HEK293T (cell line): ENCODE data around the gene CPXM1.
"Not testable (repeated sequence)": the region's sequence is repeated elsewhere in the genome, so short reads cannot be mapped to it uniquely, and the experiment has no call there.

Experiments used
- CTCF ChIA-PET: fragments of 350-600 bp; formaldehyde crosslinking; extraction: SDS; loops from one replicate; lab custom pipeline; 2021; ENCODE audit warnings: antibody characterized with exemption, inconsistent platforms; lab: Yijun Ruan, JAX
- POLR2A ChIA-PET: fragments of 350-600 bp; formaldehyde crosslinking; extraction: SDS; loops from one replicate; lab custom pipeline; 2020; ENCODE audit warnings: antibody characterized with exemption, inconsistent platforms; lab: Yijun Ruan, JAX
- DNase-seq: peaks from one replicate; pipeline ENCODE4 v3.0.0; 2012; ENCODE audit warnings: mixed read lengths; ENCODE audit errors: extremely low spot score
- ARNT ChIP-seq: fragments of 450-650 bp; IDR thresholded peaks from 2 replicates; pipeline ENCODE4 v1.6.1; 2017; ENCODE audit warnings: mild to moderate bottlenecking
- BHLHE40 ChIP-seq: fragments of 450-650 bp; IDR thresholded peaks from 2 replicates; pipeline ENCODE4 v1.6.1; 2016; ENCODE audit warnings: mild to moderate bottlenecking, moderate library complexity, borderline replicate concordance
- CTBP1 ChIP-seq: fragments of 450-650 bp; IDR thresholded peaks from 2 replicates; pipeline ENCODE4 v1.6.1; 2016; ENCODE audit warnings: borderline replicate concordance
- ELF4 ChIP-seq: fragments of 450-650 bp; IDR thresholded peaks from 2 replicates; pipeline ENCODE4 v1.6.1; 2017; ENCODE audit warnings: antibody characterized with exemption
- FOXA1 ChIP-seq: fragments of 450-650 bp; IDR thresholded peaks from 2 replicates; pipeline ENCODE4 v1.6.1; 2016; ENCODE audit warnings: mild to moderate bottlenecking
- FOXK2 ChIP-seq: fragments of 450-650 bp; IDR thresholded peaks from 2 replicates; pipeline ENCODE4 v1.6.1; 2016; ENCODE audit warnings: mild to moderate bottlenecking
- FOXM1 ChIP-seq: fragments of 450-650 bp; IDR thresholded peaks from 2 replicates; pipeline ENCODE4 v1.6.1; 2017; ENCODE audit warnings: mild to moderate bottlenecking, borderline replicate concordance
- HDGF ChIP-seq: fragments of 450-650 bp; IDR thresholded peaks from 2 replicates; pipeline ENCODE4 v1.6.1; 2017; ENCODE audit warnings: antibody characterized with exemption, borderline replicate concordance
- L3MBTL2 ChIP-seq: fragments of 450-650 bp; conservative IDR thresholded peaks from 2 replicates; pipeline ENCODE4 v1.6.1; 2016; ENCODE audit warnings: mild to moderate bottlenecking
- LEF1 ChIP-seq: fragments of 450-650 bp; IDR thresholded peaks from 2 replicates; pipeline ENCODE4 v1.6.1; 2017; ENCODE audit warnings: mild to moderate bottlenecking, borderline replicate concordance
- NFRKB ChIP-seq: fragments of 450-650 bp; IDR thresholded peaks from 2 replicates; pipeline ENCODE4 v1.6.1; 2016; ENCODE audit warnings: mild to moderate bottlenecking, moderate library complexity
- SP1 ChIP-seq: fragments of 450-650 bp; IDR thresholded peaks from 2 replicates; pipeline ENCODE4 v1.6.1; 2017
- SUZ12 ChIP-seq: fragments of 450-650 bp; IDR thresholded peaks from 2 replicates; pipeline ENCODE4 v1.6.1; 2016; ENCODE audit warnings: mild to moderate bottlenecking
- TARDBP ChIP-seq: fragments of 450-650 bp; IDR thresholded peaks from 2 replicates; pipeline ENCODE4 v1.6.1; 2016
- ZNF384 ChIP-seq: fragments of 450-650 bp; IDR thresholded peaks from 2 replicates; pipeline ENCODE4 v1.6.1; 2016
- TF ChIP-seq, protein P1 (sequence below): fragments of 450-650 bp; IDR thresholded peaks from 2 replicates; pipeline ENCODE4 v1.6.1; 2016

Gene CPXM1

DNA sequence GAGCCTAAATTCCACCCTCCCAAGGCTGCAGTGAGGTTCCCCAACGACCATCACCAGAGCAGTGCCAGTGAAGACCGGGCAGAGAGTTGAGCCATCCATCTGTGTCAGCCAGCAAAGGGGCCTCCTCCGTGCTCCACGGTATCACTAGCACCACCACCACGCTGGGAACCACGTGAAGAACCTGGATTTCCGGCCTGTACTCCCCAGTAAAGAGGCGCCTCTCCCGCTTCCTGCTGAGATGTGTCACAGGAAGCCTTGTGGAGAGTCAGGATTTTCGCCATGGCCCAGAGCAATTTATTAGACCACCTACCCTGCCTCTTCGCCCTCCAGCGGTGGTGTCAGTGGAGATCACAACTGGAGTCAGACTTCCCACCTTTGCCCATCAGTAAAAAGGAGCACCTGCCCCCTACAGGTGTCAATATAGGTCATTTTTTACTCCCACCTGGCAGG is 28.8 kb downstream of the CPXM1 start:
- CTCF ChIA-PET = interaction anchor here (1.2 kb wide), 1 partner anchor 23 kb away, joined by 3 read pairs; no protein-coding TSS in a partner anchor
- POLR2A ChIA-PET = no interaction called here
- TF ChIP-seq CTBP1 = no peak
- TF ChIP-seq, protein P1, sequence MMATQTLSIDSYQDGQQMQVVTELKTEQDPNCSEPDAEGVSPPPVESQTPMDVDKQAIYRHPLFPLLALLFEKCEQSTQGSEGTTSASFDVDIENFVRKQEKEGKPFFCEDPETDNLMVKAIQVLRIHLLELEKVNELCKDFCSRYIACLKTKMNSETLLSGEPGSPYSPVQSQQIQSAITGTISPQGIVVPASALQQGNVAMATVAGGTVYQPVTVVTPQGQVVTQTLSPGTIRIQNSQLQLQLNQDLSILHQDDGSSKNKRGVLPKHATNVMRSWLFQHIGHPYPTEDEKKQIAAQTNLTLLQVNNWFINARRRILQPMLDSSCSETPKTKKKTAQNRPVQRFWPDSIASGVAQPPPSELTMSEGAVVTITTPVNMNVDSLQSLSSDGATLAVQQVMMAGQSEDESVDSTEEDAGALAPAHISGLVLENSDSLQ = 0 out of 2 replicates have a peak, but pooled peaks have one; percentile 32
- no peak for TF ChIP-seq FOXM1
- TF ChIP-seq NFRKB = no peak
- TF ChIP-seq ARNT = no peak
- TF ChIP-seq LEF1 = no peak
- no peak for DNase-seq

DNA sequence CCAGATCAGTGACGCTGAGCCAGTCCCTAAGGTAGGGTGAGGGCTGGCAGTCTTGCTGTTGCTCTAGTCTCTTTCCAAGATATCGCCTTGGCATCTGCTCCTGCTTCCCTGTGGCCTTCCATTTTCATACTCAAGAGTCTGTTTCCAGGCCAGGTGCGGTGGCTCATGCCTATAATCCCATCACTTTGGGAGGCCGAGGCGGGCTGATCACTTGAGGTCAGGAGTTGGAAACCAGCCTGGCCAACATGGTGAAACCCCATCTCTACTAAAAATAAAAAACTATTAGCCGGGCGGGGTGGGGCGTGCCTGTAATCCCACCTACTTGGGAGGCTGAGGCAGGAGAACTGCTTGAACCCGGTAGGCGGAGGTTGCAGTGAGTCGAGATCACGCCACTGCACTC is 30.3 kb downstream of the CPXM1 start:
- CTCF ChIA-PET = not testable (repeated sequence)

DNA sequence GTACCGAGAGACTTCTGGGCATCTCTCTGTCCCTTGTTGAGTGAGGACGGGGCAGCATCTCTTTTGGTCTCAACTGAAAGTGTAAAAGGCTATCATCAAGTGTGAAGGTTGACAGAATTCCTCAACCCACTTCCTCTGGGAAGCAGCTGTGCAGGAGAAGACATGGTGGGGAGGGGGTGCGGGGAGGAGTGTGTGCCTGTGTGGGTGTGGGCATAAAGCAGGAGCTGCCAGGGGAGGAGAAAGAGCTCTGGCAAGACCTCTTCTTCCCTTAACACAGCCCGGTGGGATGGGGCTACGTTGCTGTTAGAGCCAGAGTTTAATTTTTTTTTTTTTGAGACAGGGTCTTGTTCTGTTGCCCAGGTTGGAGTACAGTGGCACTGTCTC is 31.8 kb downstream of the CPXM1 start:
- DNase-seq = no peak
- CTCF ChIA-PET = no interaction called here
- TF ChIP-seq LEF1 (no peak), FOXA1 (no peak), ZNF384 (no peak)
- POLR2A ChIA-PET = no interaction called here

More for the DNA sequence above, 30.3 kb downstream of the CPXM1 start:
- POLR2A ChIA-PET, DNase-seq: not testable (repeated sequence)

GRCh38 chr20:2767768-2768631 is 32.4 kb downstream of the CPXM1 start:
- TF ChIP-seq SP1 (no peak), TARDBP (no peak), ZNF384 (no peak), FOXM1 (no peak), NFRKB (no peak), ELF4 (no peak), L3MBTL2 (no peak), FOXK2 (no peak), SUZ12 (no peak), ARNT (no peak), CTBP1 (no peak), HDGF (no peak), LEF1 (no peak), BHLHE40 (no peak), FOXA1 (no peak)
- TF ChIP-seq, protein P1 = no peak
- DNase-seq = peak; percentile 3
- POLR2A ChIA-PET = no interaction called here
- CTCF ChIA-PET = interaction anchor here (0.6 to 1.0 kb wide), 2 partner anchors 13 to 84 kb away, joined by 3 read pairs; no protein-coding TSS in a partner anchor

GRCh38 chr20:2763186-2763585 is 37.2 kb downstream of the CPXM1 start:
- CTCF ChIA-PET = no interaction called here
- POLR2A ChIA-PET = interaction anchor here (1.5 kb wide), 1 partner anchor 78 kb away, joined by 3 read pairs; the partner anchor contains the start of gene VPS16
- TF ChIP-seq CTBP1 = no peak
- TF ChIP-seq L3MBTL2 = no peak
- TF ChIP-seq, protein P1 = no peak
- no peak for TF ChIP-seq ARNT
- TF ChIP-seq LEF1 = no peak
- TF ChIP-seq FOXK2 = no peak
- TF ChIP-seq FOXA1 = no peak
- TF ChIP-seq BHLHE40 = no peak
- no peak for TF ChIP-seq NFRKB
- no peak for TF ChIP-seq SUZ12
- no peak for DNase-seq

DNA sequence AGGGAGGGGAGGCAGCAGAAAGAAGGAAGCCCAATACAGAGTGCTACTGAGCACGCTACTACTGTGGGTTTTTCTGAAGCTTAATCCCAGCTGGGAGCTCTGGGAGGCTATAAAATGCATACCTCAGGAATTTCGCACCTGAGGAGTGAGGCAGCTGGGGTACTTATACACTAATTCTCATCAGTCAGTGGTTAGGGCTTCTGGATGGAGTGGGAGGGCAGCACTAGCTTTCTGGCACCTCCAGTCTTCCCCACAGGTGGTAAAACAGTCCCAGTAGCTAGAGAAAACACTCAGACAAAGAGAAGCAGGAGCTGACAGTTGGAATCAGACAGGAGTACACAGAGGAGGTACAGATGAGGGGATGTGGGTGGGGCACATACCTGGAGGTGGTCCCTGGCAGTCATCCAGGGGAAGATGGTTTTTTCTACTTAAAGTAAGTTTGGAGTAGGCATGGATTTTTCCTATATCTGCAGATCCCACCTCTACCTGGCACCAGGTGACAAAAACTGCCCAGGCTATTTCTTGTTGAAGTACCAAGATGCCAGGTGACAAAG is 37.8 kb downstream of the CPXM1 start:
- CTCF ChIA-PET = interaction anchor here (0.9 kb wide), 1 partner anchor 238 kb away, joined by 4 read pairs; no protein-coding TSS in a partner anchor
- no peak for DNase-seq
- POLR2A ChIA-PET = interaction anchor here (1.2 to 1.5 kb wide), 2 partner anchors 77 to 78 kb away, joined by 3 read pairs; partner anchors contain the start of gene VPS16
- no peak for TF ChIP-seq ELF4
- no peak for TF ChIP-seq SUZ12
- TF ChIP-seq ARNT = no peak
- TF ChIP-seq HDGF = no peak
- TF ChIP-seq, protein P1 = no peak
- TF ChIP-seq FOXM1 = no peak
- TF ChIP-seq LEF1 = no peak
- no peak for TF ChIP-seq FOXK2
- no peak for TF ChIP-seq FOXA1
- no peak for TF ChIP-seq ZNF384
- no peak for TF ChIP-seq SP1
- TF ChIP-seq L3MBTL2 = no peak
- no peak for TF ChIP-seq TARDBP
- TF ChIP-seq NFRKB = no peak
- no peak for TF ChIP-seq CTBP1
- TF ChIP-seq BHLHE40 = no peak
